ENCODE results near the gene TTC7B.

Gene TTC7B

DNA sequence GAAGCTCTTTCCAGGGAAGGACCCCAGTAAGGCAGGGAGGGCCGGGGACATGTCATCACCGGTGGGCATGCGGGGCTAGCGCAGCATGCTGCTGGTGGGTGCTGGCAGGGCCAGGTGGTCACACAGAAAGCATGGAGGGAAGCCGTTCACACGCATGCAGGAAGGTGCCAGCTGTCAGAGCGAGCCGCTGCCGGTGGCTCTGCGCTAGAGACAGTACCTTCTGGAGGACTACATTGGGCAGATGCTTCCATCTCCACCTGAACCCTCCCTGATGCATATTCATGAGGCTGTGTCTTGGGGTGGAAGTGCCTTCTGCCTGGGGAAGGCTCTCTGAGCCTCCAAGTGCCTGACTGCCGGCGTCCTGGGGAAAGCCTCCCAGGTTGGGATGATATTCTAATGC lies 215.6 kb downstream of the TTC7B start:
- Histone ChIP-seq H3K18ac (ENCODE audit: low read length) (no peak overlapping the region), H3K79me1 (ENCODE audit: low read length) (no peaks in the 10 kb centered on the region), H3K27me3 (ENCODE audit: insufficient read depth, low read length, poor library complexity) (no peaks in the 10 kb centered on the region), H3K23ac (ENCODE audit: low read length) (no peak overlapping the region), H2AK5ac (ENCODE audit: low read length) (no peak overlapping the region), H2BK5ac (ENCODE audit: low read length) (no peak overlapping the region), H3K4ac (ENCODE audit: low read depth, low read length) (no peak overlapping the region), H3K56ac (ENCODE audit: low read length) (no peak overlapping the region), H3K4me2 (ENCODE audit: low read length) (no peak overlapping the region), H2BK15ac (replicated peaks; ENCODE audit: low read depth) (no peak overlapping the region), H3K9ac (ENCODE audit: low read length) (no peak overlapping the region), H3K4me3 (ENCODE audit: low read length) (no peak overlapping the region), H3K4me1 (ENCODE audit: control insufficient read depth, low read depth, low read length) (peaks cover 2% of the 10 kb centered on the region), H2BK120ac (ENCODE audit: low read depth, low read length) (no peak overlapping the region), H3K36me3 (ENCODE audit: control insufficient read depth, insufficient read depth, low read length) (no peaks in the 10 kb centered on the region), H3K79me2 (ENCODE audit: control insufficient read depth, insufficient read depth, low read length) (no peaks in the 10 kb centered on the region), H4K5ac (ENCODE audit: low read length) (no peak overlapping the region), H3K27ac (ENCODE audit: low read depth, low read length) (no peak overlapping the region), H4K8ac (ENCODE audit: low read depth, low read length) (no peak overlapping the region)
- no CpG with 5 or more reads among the region's 12 CpGs for WGBS (ENCODE audit: extremely low coverage, insufficient coverage, low lambda C conversion rate)
- no peak for DNase-seq

DNA sequence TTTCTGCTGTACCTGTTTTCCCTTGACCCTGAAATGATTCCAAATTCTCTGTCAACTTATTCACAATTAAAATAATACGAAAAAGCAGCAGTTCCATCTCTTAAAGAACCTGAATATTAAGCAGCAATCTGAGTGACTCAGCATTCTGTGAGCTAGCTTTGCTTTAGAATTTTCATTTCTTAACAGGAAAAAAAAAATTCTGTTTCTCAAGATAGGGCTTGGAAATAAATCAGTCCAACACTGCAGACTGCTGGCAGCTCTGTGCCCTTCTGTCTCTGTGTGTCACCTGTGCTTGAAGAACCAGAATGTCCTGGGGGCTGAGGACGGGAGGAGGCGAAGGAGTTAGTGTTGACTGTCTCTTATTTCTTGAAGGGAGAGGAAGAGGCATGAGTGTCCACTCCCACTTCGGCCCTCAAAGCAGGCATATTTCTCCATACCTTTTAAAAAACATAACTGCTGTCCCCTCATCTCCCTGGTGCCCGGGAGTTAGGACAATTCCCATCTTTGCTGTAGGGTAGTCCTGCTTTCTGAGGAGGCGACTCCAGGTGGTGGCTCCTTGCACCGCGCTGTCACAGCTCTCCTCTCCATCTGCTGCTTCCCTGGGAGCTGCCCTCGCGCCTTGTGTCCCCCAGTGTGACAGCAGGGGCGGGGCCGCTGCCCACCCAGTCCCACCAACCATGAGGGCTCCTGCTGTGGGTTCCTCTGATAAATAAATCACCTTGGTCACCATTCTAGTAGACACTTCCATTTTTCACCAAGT lies 216.3 kb downstream of the TTC7B start:
- no peak for DNase-seq
- Histone ChIP-seq H3K4me2 (ENCODE audit: low read length) (no peak overlapping the region), H3K4me3 (ENCODE audit: low read length) (no peak overlapping the region), H3K4me1 (ENCODE audit: control insufficient read depth, low read depth, low read length) (peaks cover under 1% of the 10 kb centered on the region), H3K27me3 (ENCODE audit: insufficient read depth, low read length, poor library complexity) (no peaks in the 10 kb centered on the region), H2BK120ac (ENCODE audit: low read depth, low read length) (no peak overlapping the region), H4K8ac (ENCODE audit: low read depth, low read length) (no peak overlapping the region), H3K56ac (ENCODE audit: low read length) (no peak overlapping the region), H2BK5ac (ENCODE audit: low read length) (no peak overlapping the region), H3K18ac (ENCODE audit: low read length) (no peak overlapping the region), H3K36me3 (ENCODE audit: control insufficient read depth, insufficient read depth, low read length) (no peaks in the 10 kb centered on the region), H2AK5ac (ENCODE audit: low read length) (no peak overlapping the region), H3K27ac (ENCODE audit: low read depth, low read length) (no peak overlapping the region), H3K23ac (ENCODE audit: low read length) (no peak overlapping the region), H2BK15ac (replicated peaks; ENCODE audit: low read depth) (no peak overlapping the region), H3K4ac (ENCODE audit: low read depth, low read length) (no peak overlapping the region), H4K5ac (ENCODE audit: low read length) (no peak overlapping the region), H3K9ac (ENCODE audit: low read length) (no peak overlapping the region), H3K79me2 (ENCODE audit: control insufficient read depth, insufficient read depth, low read length) (no peaks in the 10 kb centered on the region), H3K79me1 (ENCODE audit: low read length) (no peaks in the 10 kb centered on the region)
- no CpG with 5 or more reads among the region's 12 CpGs for WGBS (ENCODE audit: extremely low coverage, insufficient coverage, low lambda C conversion rate)

DNA sequence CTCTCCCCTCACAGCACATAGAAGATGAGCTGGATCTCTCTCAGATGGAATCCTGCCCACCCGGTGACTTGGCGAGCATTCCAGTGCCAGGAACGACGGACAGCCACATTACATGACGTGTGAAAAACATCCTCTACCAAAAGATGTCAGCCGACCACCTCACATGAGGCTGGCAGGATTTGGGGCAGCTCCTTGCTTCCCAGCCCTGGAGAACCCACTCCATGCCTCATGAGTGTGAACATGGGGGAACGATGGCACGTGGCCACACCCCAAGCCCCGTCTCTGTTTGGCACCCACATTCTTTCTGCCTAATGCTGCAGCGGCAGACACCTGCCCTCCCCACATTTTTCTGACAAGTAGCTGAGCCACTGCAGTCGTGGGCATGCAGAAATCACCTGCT lies 216.9 kb downstream of the TTC7B start:
- no peak overlapping the region for H3K18ac ChIP-seq (ENCODE audit: low read length)
- H3K27ac ChIP-seq (ENCODE audit: low read depth, low read length): no peak overlapping the region
- no peak overlapping the region for H2BK120ac ChIP-seq (ENCODE audit: low read depth, low read length)
- no peaks in the 10 kb centered on the region for H3K36me3 ChIP-seq (ENCODE audit: control insufficient read depth, insufficient read depth, low read length)
- H3K27me3 ChIP-seq (ENCODE audit: insufficient read depth, low read length, poor library complexity): no peaks in the 10 kb centered on the region
- H2BK15ac ChIP-seq (replicated peaks; ENCODE audit: low read depth): no peak overlapping the region
- H2AK5ac ChIP-seq (ENCODE audit: low read length): no peak overlapping the region
- no peaks in the 10 kb centered on the region for H3K79me2 ChIP-seq (ENCODE audit: control insufficient read depth, insufficient read depth, low read length)
- no peak overlapping the region for H4K8ac ChIP-seq (ENCODE audit: low read depth, low read length)
- no peak for DNase-seq
- H2BK5ac ChIP-seq (ENCODE audit: low read length): no peak overlapping the region
- no peak overlapping the region for H3K4me2 ChIP-seq (ENCODE audit: low read length)
- H3K79me1 ChIP-seq (ENCODE audit: low read length): no peaks in the 10 kb centered on the region
- no peak overlapping the region for H3K23ac ChIP-seq (ENCODE audit: low read length)
- no peak overlapping the region for H4K5ac ChIP-seq (ENCODE audit: low read length)
- no CpG with 5 or more reads among the region's 11 CpGs for WGBS (ENCODE audit: extremely low coverage, insufficient coverage, low lambda C conversion rate)
- no peaks in the 10 kb centered on the region for H3K4me1 ChIP-seq (ENCODE audit: control insufficient read depth, low read depth, low read length)
- H3K9ac ChIP-seq (ENCODE audit: low read length): no peak overlapping the region
- no peak overlapping the region for H3K56ac ChIP-seq (ENCODE audit: low read length)
- H3K4ac ChIP-seq (ENCODE audit: low read depth, low read length): no peak overlapping the region
- H3K4me3 ChIP-seq (ENCODE audit: low read length): no peak overlapping the region

DNA sequence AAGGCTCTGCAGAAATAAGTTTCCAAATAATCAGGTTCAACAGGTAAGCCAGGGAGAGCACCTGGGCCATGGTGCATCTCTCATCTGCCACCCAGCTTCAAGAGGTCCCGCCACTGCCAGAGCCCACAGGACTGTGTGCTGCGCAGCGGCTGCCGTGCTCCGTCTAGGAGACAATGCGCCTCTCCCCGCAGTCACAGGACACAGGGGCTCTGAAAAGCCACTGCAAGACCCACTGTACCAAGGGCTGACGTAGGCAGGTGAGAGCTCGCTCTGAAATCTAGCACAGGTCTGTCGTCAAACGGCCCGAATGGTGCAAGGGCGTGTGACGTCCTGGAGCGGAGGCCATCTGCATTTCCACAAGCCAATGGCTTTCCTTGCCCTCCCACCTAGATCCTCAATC lies 218.3 kb downstream of the TTC7B start:
- no CpG with 5 or more reads among the region's 15 CpGs for WGBS (ENCODE audit: extremely low coverage, insufficient coverage, low lambda C conversion rate)
- no peak overlapping the region for H2BK5ac ChIP-seq (ENCODE audit: low read length)
- no peak overlapping the region for H3K4me2 ChIP-seq (ENCODE audit: low read length)
- no peak overlapping the region for H3K18ac ChIP-seq (ENCODE audit: low read length)
- no peaks in the 10 kb centered on the region for H3K79me2 ChIP-seq (ENCODE audit: control insufficient read depth, insufficient read depth, low read length)
- DNase-seq: no peak
- H3K27ac ChIP-seq (ENCODE audit: low read depth, low read length): no peak overlapping the region
- H3K27me3 ChIP-seq (ENCODE audit: insufficient read depth, low read length, poor library complexity): no peaks in the 10 kb centered on the region
- no peak overlapping the region for H3K9ac ChIP-seq (ENCODE audit: low read length)
- H4K8ac ChIP-seq (ENCODE audit: low read depth, low read length): no peak overlapping the region
- H3K4me1 ChIP-seq (ENCODE audit: control insufficient read depth, low read depth, low read length): no peaks in the 10 kb centered on the region
- H4K5ac ChIP-seq (ENCODE audit: low read length): no peak overlapping the region
- no peak overlapping the region for H2BK15ac ChIP-seq (replicated peaks; ENCODE audit: low read depth)
- H3K4ac ChIP-seq (ENCODE audit: low read depth, low read length): no peak overlapping the region
- H3K36me3 ChIP-seq (ENCODE audit: control insufficient read depth, insufficient read depth, low read length): no peaks in the 10 kb centered on the region
- no peak overlapping the region for H3K23ac ChIP-seq (ENCODE audit: low read length)
- H3K56ac ChIP-seq (ENCODE audit: low read length): no peak overlapping the region
- H2BK120ac ChIP-seq (ENCODE audit: low read depth, low read length): no peak overlapping the region
- H3K79me1 ChIP-seq (ENCODE audit: low read length): no peaks in the 10 kb centered on the region
- H2AK5ac ChIP-seq (ENCODE audit: low read length): no peak overlapping the region
- no peak overlapping the region for H3K4me3 ChIP-seq (ENCODE audit: low read length)

DNA sequence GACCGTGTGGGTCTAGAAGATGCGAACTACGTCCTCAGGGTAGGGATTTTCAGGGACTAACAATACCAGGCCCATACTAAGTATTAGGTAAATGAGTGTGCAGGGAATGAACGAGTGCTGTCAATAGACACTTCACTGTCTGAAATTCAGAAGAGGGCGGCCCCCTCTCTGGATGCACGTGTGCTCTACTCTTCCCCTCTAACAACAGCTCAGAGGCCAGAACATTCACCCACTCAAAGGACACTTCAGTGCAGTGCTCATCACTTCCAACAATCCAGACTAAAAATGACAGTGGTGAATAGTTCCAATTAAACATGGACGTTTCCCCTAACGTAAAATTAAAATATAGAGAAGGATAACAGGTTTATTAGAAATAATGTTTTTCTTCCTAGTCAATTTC lies 219.5 kb downstream of the TTC7B start:
- no CpG with 5 or more reads among the region's 8 CpGs for WGBS (ENCODE audit: extremely low coverage, insufficient coverage, low lambda C conversion rate)
- H3K4ac ChIP-seq (ENCODE audit: low read depth, low read length): no peak overlapping the region

More for the DNA sequence above, 219.5 kb downstream of the TTC7B start:
- Histone ChIP-seq H3K18ac (ENCODE audit: low read length) (no peak overlapping the region), H3K4me3 (ENCODE audit: low read length) (no peak overlapping the region), H3K9ac (ENCODE audit: low read length) (no peak overlapping the region), H4K5ac (ENCODE audit: low read length) (no peak overlapping the region), H3K56ac (ENCODE audit: low read length) (no peak overlapping the region), H2BK5ac (ENCODE audit: low read length) (no peak overlapping the region), H2BK120ac (ENCODE audit: low read depth, low read length) (no peak overlapping the region), H3K79me1 (ENCODE audit: low read length) (no peaks in the 10 kb centered on the region), H2BK15ac (replicated peaks; ENCODE audit: low read depth) (no peak overlapping the region), H3K27ac (ENCODE audit: low read depth, low read length) (no peak overlapping the region), H3K4me1 (ENCODE audit: control insufficient read depth, low read depth, low read length) (no peaks in the 10 kb centered on the region), H3K36me3 (ENCODE audit: control insufficient read depth, insufficient read depth, low read length) (no peaks in the 10 kb centered on the region), H4K8ac (ENCODE audit: low read depth, low read length) (no peak overlapping the region), H3K27me3 (ENCODE audit: insufficient read depth, low read length, poor library complexity) (no peaks in the 10 kb centered on the region), H3K79me2 (ENCODE audit: control insufficient read depth, insufficient read depth, low read length) (no peaks in the 10 kb centered on the region), H2AK5ac (ENCODE audit: low read length) (no peak overlapping the region), H3K23ac (ENCODE audit: low read length) (no peak overlapping the region), H3K4me2 (ENCODE audit: low read length) (no peak overlapping the region)
- no peak for DNase-seq
